HEK293 (cell line): ENCODE results near the gene NECTIN4.

ENCODE experiments used
- CTCF ChIA-PET: fragments of 350-600 bp; formaldehyde crosslinking; extraction: SDS; loops from one replicate; lab custom pipeline; 2021; ENCODE audit warnings: antibody characterized with exemption; lab: Yijun Ruan, JAX
- POLR2A ChIA-PET: fragments of 300-600 bp; formaldehyde crosslinking; extraction: SDS; loops from one replicate; lab custom pipeline; 2020; ENCODE audit warnings: antibody characterized with exemption, inconsistent platforms; lab: Yijun Ruan, JAX
- H3K27ac ChIP-seq: fragments of 200-500 bp; sonication (Bioruptor generic); 2 replicates; pipeline ENCODE4 v1.5.1; 2014; ENCODE audit warnings: low read depth, low read length, control low read depth, inconsistent platforms; ENCODE audit errors: extremely low read depth
- H3K36me3 ChIP-seq, 2 experiments: fragments of 200-500 bp in 1 of 2; sonication (Bioruptor generic) in 1 of 2; 1 replicate in 1 of 2; 2 replicates in 1 of 2; pipeline ENCODE4 v1.5.1; 2014 to 2017; ENCODE audit warnings: inconsistent platforms in 2 of 2, low read length in 2 of 2; ENCODE audit not compliant: control insufficient read depth in 2 of 2, insufficient read depth in 1 of 2
- H3K4me1 ChIP-seq: fragments of 200-500 bp; sonication (Bioruptor generic); 2 replicates; pipeline ENCODE4 v1.5.1; 2014; ENCODE audit warnings: mild to moderate bottlenecking, low read length, inconsistent platforms; ENCODE audit not compliant: control insufficient read depth, insufficient read depth
- H3K4me3 ChIP-seq: 2 replicates; pipeline ENCODE4 v1.5.1; 2011; ENCODE audit warnings: low read depth, mild to moderate bottlenecking, control low read depth, low read length, moderate library complexity
- H3K9me3 ChIP-seq: fragments of 200-500 bp; sonication (Bioruptor generic); 2 replicates; pipeline ENCODE4 v1.5.1; 2014; ENCODE audit warnings: low read depth, low read length, inconsistent platforms; ENCODE audit not compliant: control insufficient read depth, insufficient read depth
- MEIS1 ChIP-seq: sonication (generic); formaldehyde crosslinking; IDR thresholded peaks from 2 replicates; pipeline ENCODE4 v1.8.1; 2022; ENCODE audit warnings: missing genetic modification reagents, mild to moderate bottlenecking, borderline replicate concordance
- PRDM1 ChIP-seq: fragments of 450-650 bp; formaldehyde crosslinking; IDR thresholded peaks from 2 replicates; pipeline ENCODE4; 2016; ENCODE audit warnings: missing biosample characterization, missing genetic modification characterization
- RBAK ChIP-seq: fragments of 450-650 bp; formaldehyde crosslinking; IDR thresholded peaks from 2 replicates; pipeline ENCODE4 v1.5.1; 2016; ENCODE audit warnings: missing biosample characterization, missing genetic modification characterization
- SCRT1 ChIP-seq: fragments of 450-650 bp; formaldehyde crosslinking; IDR thresholded peaks from 2 replicates; pipeline ENCODE4 v1.5.1; 2016; ENCODE audit warnings: missing biosample characterization, missing genetic modification characterization, borderline replicate concordance
- SCRT2 ChIP-seq: fragments of 450-650 bp; formaldehyde crosslinking; IDR thresholded peaks from 2 replicates; pipeline ENCODE4 v1.5.1; 2016; ENCODE audit warnings: missing biosample characterization, missing genetic modification characterization
- ZFP3 ChIP-seq: fragments of 450-650 bp; formaldehyde crosslinking; IDR thresholded peaks from 2 replicates; pipeline ENCODE4 v1.5.1; 2016; ENCODE audit warnings: low read depth, missing biosample characterization, missing genetic modification characterization
- ZNF114 ChIP-seq: fragments of 450-650 bp; formaldehyde crosslinking; IDR thresholded peaks from 2 replicates; pipeline ENCODE4 v1.5.0; 2017; ENCODE audit warnings: missing biosample characterization, missing genetic modification characterization
- ZNF184 ChIP-seq: fragments of 450-650 bp; IDR thresholded peaks from 2 replicates; pipeline ENCODE4 v1.5.1; 2018; ENCODE audit warnings: missing biosample characterization, mild to moderate bottlenecking, missing genetic modification characterization
- ZNF2 ChIP-seq: fragments of 450-650 bp; formaldehyde crosslinking; IDR thresholded peaks from 2 replicates; pipeline ENCODE4 v1.5.1; 2016; ENCODE audit warnings: missing biosample characterization, missing genetic modification characterization
- ZNF266 ChIP-seq: fragments of 450-650 bp; formaldehyde crosslinking; IDR thresholded peaks from 2 replicates; pipeline ENCODE4 v1.5.1; 2016; ENCODE audit warnings: missing biosample characterization, missing genetic modification characterization, low read depth
- ZNF354C ChIP-seq: fragments of 450-650 bp; formaldehyde crosslinking; IDR thresholded peaks from 2 replicates; pipeline ENCODE4 v1.5.1; 2016; ENCODE audit warnings: missing biosample characterization, missing genetic modification characterization, low read depth, borderline replicate concordance
- ZNF366 ChIP-seq: fragments of 450-650 bp; formaldehyde crosslinking; conservative IDR thresholded peaks from 2 replicates; pipeline ENCODE4 v1.5.1; 2016; ENCODE audit warnings: missing biosample characterization, missing genetic modification characterization
- ZNF610 ChIP-seq: fragments of 450-650 bp; formaldehyde crosslinking; IDR thresholded peaks from 2 replicates; pipeline ENCODE4 v1.5.1; 2016; ENCODE audit warnings: missing biosample characterization, missing genetic modification characterization, borderline replicate concordance
- ZNF621 ChIP-seq: fragments of 450-650 bp; formaldehyde crosslinking; IDR thresholded peaks from 2 replicates; pipeline ENCODE4 v1.5.1; 2017; ENCODE audit warnings: missing biosample characterization, missing genetic modification characterization
- ZNF670 ChIP-seq: fragments of 450-650 bp; formaldehyde crosslinking; IDR thresholded peaks from 2 replicates; pipeline ENCODE4 v1.5.1; 2016; ENCODE audit warnings: missing biosample characterization, missing genetic modification characterization, low read depth
- ZNF747 ChIP-seq: fragments of 450-650 bp; formaldehyde crosslinking; IDR thresholded peaks from 2 replicates; pipeline ENCODE4 v1.5.1; 2016; ENCODE audit warnings: missing biosample characterization, missing genetic modification characterization
- ZNF843 ChIP-seq: fragments of 450-650 bp; formaldehyde crosslinking; IDR thresholded peaks from 2 replicates; pipeline ENCODE4 v1.5.1; 2016; ENCODE audit warnings: missing biosample characterization, missing genetic modification characterization
- TF ChIP-seq, protein P1 (sequence below): fragments of 450-650 bp; formaldehyde crosslinking; IDR thresholded peaks from 2 replicates; pipeline ENCODE4 v1.5.1; 2016; ENCODE audit warnings: missing biosample characterization, missing genetic modification characterization
- TF ChIP-seq, protein P2 (sequence below): fragments of 450-650 bp; formaldehyde crosslinking; IDR thresholded peaks from 2 replicates; pipeline ENCODE4 v1.5.1; 2017; ENCODE audit warnings: missing biosample characterization, missing genetic modification characterization
- TF ChIP-seq, protein P3 (sequence below): fragments of 450-650 bp; IDR thresholded peaks from 2 replicates; pipeline ENCODE4 v1.5.1; 2018; ENCODE audit warnings: missing biosample characterization, missing genetic modification characterization
- TF ChIP-seq, protein P4 (sequence below): fragments of 450-650 bp; formaldehyde crosslinking; IDR thresholded peaks from 2 replicates; pipeline ENCODE4; 2016; ENCODE audit warnings: missing biosample characterization, missing genetic modification characterization

NECTIN4 gene

DNA sequence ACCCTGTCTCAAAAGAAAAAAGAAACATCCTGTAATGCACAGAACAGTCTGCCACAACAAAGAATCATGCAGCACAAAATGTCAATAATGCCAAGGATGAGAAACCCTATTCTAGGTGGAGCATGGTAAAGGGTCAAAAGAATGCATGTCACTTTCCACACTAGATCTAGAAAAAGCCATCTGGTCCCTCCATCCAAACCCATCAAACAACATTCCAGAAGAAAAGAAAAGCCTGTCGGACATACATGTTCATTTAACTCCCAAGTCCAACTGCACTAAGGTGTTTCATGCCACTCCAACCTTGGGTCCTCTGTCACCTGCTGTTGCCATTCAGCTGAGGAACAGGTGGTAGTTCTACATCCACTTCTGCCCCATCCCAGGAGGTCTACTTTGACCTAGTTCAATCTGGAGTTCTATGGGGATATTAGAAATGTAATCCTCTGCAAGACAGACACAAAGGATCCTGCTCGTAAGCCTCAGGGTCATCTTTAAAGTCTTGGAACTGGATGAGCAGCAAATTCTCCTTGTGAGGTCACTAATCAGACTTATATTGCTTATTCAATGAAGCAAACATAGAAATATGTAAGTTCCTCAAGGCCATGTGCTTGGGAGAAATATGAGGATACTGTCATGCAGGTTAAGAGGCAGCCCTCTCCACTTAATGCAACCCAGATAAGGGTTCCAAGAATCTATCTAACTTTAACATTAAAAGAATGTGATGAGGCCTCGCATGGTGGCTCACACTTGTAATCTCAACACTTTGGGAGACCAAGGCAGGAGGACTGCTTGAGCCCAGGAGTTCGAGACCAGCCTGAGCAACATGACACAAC, 39.4 kb upstream of the NECTIN4 start:
- Histone ChIP-seq H3K36me3 (peaks cover 6 to 62% of the 10 kb centered on the region in 2 experiments; a peak in 2 of 3 replicates), H3K4me1 (0 out of 2 replicates have a peak, but pooled peaks cover 2% of the 10 kb centered on the region), H3K27ac (no peak overlapping the region), H3K4me3 (no peak overlapping the region), H3K9me3 (no peaks in the 10 kb centered on the region)
- CTCF ChIA-PET, result interaction anchor here (0.9 kb wide), 1 partner anchor 11 kb away, joined by 3 read pairs; no protein-coding TSS in a partner anchor
- TF ChIP-seq SCRT2 (tag by site-specific recombination) (no peak), ZNF184 (tag by site-specific recombination) (no peak), ZNF2 (no peak), ZNF114 (tag by site-specific recombination) (no peak), ZNF670 (tag by site-specific recombination) (no peak), SCRT1 (tag by site-specific recombination) (no peak), ZNF354C (tag by site-specific recombination) (no peak), ZNF747 (tag by site-specific recombination) (no peak), ZNF843 (tag by site-specific recombination) (no peak), ZNF610 (tag by site-specific recombination) (no peak), ZFP3 (tag by site-specific recombination) (no peak), ZNF366 (tag by site-specific recombination) (no peak), RBAK (tag by site-specific recombination) (no peak), ZNF621 (tag by site-specific recombination) (no peak), ZNF266 (tag by site-specific recombination) (no peak), MEIS1 (no peak), PRDM1 (tag by site-specific recombination) (no peak)
- TF ChIP-seq, protein P1, sequence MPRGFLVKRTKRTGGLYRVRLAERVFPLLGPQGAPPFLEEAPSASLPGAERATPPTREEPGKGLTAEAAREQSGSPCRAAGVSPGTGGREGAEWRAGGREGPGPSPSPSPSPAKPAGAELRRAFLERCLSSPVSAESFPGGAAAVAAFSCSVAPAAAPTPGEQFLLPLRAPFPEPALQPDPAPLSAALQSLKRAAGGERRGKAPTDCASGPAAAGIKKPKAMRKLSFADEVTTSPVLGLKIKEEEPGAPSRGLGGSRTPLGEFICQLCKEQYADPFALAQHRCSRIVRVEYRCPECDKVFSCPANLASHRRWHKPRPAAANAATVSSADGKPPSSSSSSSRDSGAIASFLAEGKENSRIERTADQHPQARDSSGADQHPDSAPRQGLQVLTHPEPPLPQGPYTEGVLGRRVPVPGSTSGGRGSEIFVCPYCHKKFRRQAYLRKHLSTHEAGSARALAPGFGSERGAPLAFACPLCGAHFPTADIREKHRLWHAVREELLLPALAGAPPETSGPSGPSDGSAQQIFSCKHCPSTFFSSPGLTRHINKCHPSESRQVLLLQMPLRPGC (tag by site-specific recombination), result no peak
- TF ChIP-seq, protein P2, sequence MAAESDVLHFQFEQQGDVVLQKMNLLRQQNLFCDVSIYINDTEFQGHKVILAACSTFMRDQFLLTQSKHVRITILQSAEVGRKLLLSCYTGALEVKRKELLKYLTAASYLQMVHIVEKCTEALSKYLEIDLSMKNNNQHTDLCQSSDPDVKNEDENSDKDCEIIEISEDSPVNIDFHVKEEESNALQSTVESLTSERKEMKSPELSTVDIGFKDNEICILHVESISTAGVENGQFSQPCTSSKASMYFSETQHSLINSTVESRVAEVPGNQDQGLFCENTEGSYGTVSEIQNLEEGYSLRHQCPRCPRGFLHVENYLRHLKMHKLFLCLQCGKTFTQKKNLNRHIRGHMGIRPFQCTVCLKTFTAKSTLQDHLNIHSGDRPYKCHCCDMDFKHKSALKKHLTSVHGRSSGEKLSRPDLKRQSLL, result no peak
- TF ChIP-seq, protein P3, sequence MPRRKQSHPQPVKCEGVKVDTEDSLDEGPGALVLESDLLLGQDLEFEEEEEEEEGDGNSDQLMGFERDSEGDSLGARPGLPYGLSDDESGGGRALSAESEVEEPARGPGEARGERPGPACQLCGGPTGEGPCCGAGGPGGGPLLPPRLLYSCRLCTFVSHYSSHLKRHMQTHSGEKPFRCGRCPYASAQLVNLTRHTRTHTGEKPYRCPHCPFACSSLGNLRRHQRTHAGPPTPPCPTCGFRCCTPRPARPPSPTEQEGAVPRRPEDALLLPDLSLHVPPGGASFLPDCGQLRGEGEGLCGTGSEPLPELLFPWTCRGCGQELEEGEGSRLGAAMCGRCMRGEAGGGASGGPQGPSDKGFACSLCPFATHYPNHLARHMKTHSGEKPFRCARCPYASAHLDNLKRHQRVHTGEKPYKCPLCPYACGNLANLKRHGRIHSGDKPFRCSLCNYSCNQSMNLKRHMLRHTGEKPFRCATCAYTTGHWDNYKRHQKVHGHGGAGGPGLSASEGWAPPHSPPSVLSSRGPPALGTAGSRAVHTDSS (tag by site-specific recombination), result no peak
- POLR2A ChIA-PET, result no interaction called here

DNA sequence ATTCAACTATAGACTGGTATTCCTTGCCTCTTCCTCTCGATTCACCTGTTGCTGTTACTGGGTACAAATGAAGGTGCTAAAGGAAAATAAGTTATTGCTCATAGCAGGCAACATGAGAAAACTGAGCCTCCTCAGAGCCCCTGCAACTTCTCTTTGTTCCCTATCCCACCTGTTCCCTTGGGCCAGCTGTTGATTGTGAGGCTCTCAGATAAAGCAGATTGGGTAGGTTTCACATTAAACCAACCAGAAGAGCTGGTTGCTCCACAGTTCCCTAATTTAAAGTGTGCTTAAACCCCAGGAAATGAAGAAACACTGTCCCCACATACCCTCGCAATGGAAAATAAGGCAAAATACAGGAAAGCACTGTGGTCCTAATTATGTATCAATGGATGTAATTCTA, 38.3 kb upstream of the NECTIN4 start:
- TF ChIP-seq SCRT2 (tag by site-specific recombination), result peak; percentile 96
- TF ChIP-seq, protein P4, sequence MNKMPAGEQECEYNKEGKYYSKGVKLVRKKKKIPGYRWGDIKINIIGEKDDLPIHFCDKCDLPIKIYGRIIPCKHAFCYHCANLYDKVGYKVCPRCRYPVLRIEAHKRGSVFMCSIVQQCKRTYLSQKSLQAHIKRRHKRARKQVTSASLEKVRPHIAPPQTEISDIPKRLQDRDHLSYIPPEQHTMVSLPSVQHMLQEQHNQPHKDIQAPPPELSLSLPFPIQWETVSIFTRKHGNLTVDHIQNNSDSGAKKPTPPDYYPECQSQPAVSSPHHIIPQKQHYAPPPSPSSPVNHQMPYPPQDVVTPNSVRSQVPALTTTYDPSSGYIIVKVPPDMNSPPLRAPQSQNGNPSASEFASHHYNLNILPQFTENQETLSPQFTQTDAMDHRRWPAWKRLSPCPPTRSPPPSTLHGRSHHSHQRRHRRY (tag by site-specific recombination), result no peak
- no peak for TF ChIP-seq ZNF114 (tag by site-specific recombination)
- peak; percentile 90 for TF ChIP-seq SCRT1 (tag by site-specific recombination)
- TF ChIP-seq ZNF610 (tag by site-specific recombination), result no peak
- H3K4me1 ChIP-seq, result 0 out of 2 replicates have a peak, but pooled peaks cover 2% of the 10 kb centered on the region
- peaks cover 11 to 73% of the 10 kb centered on the region in 2 experiments for H3K36me3 ChIP-seq
- no peak overlapping the region for H3K27ac ChIP-seq
- H3K4me3 ChIP-seq, result no peak overlapping the region
- CTCF ChIA-PET, result interaction anchor here (0.7 to 1.2 kb wide), 3 partner anchors 10 to 961 kb away, joined by 3 to 4 read pairs (median 4); partner anchors contain the start of gene KLHDC9
- H3K9me3 ChIP-seq, result no peaks in the 10 kb centered on the region
- POLR2A ChIA-PET, result interaction anchor here (1.0 kb wide), 1 partner anchor 10 kb away, joined by 4 read pairs; the partner anchor contains the start of genes NIT1 and PFDN2
